Measurements from ENCODE around the gene ERC2.

Gene ERC2

DNA sequence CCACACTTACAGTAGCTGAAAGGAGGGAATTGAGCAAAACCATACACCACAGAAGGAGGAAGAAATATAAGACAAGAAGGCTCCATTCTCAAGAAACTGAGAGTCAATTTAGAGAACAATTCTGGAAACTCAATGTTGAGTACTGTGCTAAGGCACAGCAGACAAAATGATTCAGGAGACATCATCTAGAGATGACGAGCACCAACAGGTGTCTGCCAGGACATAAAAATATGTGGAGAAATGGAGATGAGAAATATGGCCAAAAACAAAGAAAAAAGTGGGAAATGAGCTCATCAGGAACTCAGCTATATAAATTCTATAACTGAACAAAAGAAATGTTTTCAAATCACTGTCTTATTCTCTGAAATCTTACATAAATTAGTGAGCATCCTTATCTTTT lies 343.7 kb downstream of the ERC2 start:
- TF ChIP-seq CTCF (IDR thresholded peaks at IDR 0.05; ENCODE audit: low read depth, low read length) = no peak
- no peak overlapping the region for H3K4me3 ChIP-seq (ENCODE audit: low read depth, low read length)

DNA sequence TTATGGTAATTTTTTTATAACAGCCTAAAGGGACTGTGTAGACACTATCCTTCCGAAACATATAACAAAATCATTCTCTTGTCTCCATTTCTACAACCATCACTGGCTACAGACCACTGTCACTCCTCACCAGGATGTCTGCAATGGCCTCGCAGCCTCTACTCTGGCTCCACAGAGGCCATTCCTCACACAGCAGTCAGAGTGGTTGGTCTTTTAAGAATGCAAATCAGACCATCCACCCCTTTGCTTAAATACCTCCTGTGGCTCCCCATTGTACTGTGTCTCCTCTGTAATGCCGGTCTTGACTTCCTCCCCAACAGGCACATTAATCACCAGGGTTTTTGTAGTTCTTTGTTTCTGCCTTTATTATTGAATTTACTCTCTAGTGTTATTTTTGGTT lies 344.8 kb downstream of the ERC2 start:
- no peak overlapping the region for H3K4me3 ChIP-seq (ENCODE audit: low read depth, low read length)
- no peak for TF ChIP-seq CTCF (IDR thresholded peaks at IDR 0.05; ENCODE audit: low read depth, low read length)

DNA sequence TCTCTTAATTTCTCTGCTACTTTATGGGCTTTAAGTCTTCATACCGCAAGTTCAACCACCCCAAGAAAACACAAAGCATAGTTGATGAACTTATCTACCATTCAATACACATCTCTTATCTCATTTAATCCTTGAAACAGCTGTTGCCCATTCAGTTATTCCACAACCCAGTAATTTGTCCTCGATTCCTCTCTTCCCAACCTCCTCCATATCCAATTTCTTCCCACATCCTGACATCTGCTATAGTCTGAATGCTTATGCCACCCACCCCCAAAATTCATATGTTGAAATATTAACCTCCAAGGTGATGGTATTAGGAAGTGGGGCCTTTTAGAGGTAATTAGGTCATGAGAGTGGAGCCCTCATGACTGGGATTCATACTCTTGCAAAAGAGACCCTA lies 345.4 kb downstream of the ERC2 start:
- H3K4me3 ChIP-seq (ENCODE audit: low read depth, low read length) = no peak overlapping the region
- no peak for TF ChIP-seq CTCF (IDR thresholded peaks at IDR 0.05; ENCODE audit: low read depth, low read length)

DNA sequence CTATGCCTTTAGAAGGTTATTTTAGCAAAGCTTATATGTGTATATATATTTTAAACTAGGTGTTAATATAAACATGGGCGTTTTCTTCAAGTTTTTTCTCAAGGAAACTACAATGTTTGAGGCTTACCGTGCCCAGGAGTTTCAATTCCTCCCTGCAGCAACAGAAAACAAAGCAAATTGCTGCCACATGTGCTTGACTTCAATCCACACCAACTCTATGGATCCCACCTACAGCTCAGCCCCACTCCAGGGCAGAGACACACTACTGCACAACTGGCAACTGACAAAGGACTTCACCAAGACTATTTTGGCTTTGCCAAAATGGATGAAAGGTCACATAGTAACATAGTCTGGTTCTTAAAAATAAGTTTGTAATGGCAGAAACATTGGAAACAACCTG lies 346.6 kb downstream of the ERC2 start:
- TF ChIP-seq CTCF (IDR thresholded peaks at IDR 0.05; ENCODE audit: low read depth, low read length) = no peak
- no peak overlapping the region for H3K4me3 ChIP-seq (ENCODE audit: low read depth, low read length)

DNA sequence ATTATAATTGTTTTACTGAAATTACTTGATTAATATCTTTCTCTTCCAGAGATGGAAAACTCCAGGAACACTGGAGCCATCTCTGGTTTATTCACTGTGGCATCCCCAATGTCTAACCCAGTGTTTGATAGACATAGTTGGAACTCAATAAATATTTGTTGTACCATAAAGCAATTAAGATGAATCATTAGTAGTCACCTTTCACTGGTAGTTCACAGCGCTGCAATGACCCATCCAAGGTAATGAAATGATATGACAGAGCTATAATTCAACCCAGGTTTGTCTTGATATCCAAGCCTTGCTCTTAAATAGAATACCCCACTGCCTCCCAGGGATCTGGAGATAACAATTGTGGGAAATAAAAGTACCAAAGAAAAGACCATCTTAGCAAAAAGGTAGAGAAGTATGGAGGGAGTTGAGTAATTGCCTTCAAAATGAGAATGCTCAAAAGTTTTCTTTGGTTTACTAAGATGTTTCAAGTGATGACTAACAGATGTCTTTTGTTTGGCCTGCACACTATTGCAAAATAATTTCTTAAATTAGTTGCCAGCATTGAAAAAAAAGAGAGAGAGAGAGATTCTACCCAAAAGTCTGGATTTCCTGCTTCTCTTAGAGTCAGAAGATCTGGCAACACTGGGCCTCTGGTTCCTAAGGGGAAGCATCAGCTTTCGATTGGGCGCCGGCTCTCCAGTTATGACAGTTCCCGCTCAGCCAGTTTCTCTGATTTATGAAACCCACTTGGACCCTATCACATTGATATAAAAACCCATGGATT lies 348.5 kb downstream of the ERC2 start:
- no peak overlapping the region for H3K4me3 ChIP-seq (ENCODE audit: low read depth, low read length)
- no peak for TF ChIP-seq CTCF (IDR thresholded peaks at IDR 0.05; ENCODE audit: low read depth, low read length)

- no peak overlapping the region for H3K4me3 ChIP-seq (ENCODE audit: low read depth, low read length)
- no peak for TF ChIP-seq CTCF (IDR thresholded peaks at IDR 0.05; ENCODE audit: low read depth, low read length)
These were observed 349.3 kb downstream of the ERC2 start for GRCh38 chr3:56118968-56119367.

DNA sequence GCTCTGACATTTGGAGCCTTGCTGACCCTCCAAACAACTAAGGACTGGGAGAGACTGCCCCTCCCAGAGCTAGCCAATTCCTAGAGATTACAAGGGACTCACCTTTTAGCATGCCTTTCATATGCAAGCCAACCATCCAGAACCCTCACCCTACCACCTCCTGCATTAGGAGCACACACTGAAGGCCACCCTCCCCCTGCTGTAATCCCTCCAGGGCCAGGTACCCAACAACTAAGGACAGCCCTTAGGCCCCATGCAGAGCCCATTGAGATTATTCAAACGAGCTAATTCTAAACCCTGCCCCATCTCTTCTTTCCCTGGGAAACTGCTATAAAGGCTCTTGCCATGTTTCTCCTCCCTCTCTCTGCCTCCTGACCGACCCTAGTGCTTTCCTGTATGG lies 352.6 kb downstream of the ERC2 start:
- no peak for TF ChIP-seq CTCF (IDR thresholded peaks at IDR 0.05; ENCODE audit: low read depth, low read length)
- no peak overlapping the region for H3K4me3 ChIP-seq (ENCODE audit: low read depth, low read length)

Data from WI38 (cell line).